Fibroblast of lung (primary cell): ENCODE measurements around the gene ARID5A. TPM values are rescaled to one million over a fixed set of nuclear protein-coding genes. Genes with fewer than 3 reads are reported as not detected.
"Not testable (repeated sequence)": the region's sequence is repeated elsewhere in the genome, so short reads cannot be mapped to it uniquely, and the experiment has no call there.

Experiments used
- DNase-seq, 2 donors: peaks; one replicate each; pipeline versions ENCODE4 v3.0.0 to v3.0.0-alpha.2; 2010; ENCODE audit warnings: low read depth in 2 of 2
- H2AFZ ChIP-seq: 2 replicates; pipeline ENCODE4 v1.5.1; 2012; ENCODE audit warnings: low read length, control low read depth, inconsistent platforms
- H3K27ac ChIP-seq: 2 replicates; pipeline ENCODE4 v1.5.1; 2011; ENCODE audit warnings: low read length, control low read depth; ENCODE audit not compliant: insufficient read depth
- H3K27me3 ChIP-seq: 2 replicates; pipeline ENCODE4 v1.5.1; 2011; ENCODE audit warnings: mild to moderate bottlenecking, low read length; ENCODE audit not compliant: control insufficient read depth, insufficient read depth
- H3K36me3 ChIP-seq: 2 replicates; pipeline ENCODE4 v1.5.1; 2011; ENCODE audit warnings: low read length; ENCODE audit not compliant: control insufficient read depth, insufficient read depth
- H3K4me1 ChIP-seq: 2 replicates; pipeline ENCODE4 v1.5.1; 2011; ENCODE audit warnings: low read length; ENCODE audit not compliant: control insufficient read depth, insufficient read depth; ENCODE audit errors: extremely low read depth
- H3K4me2 ChIP-seq: 2 replicates; pipeline ENCODE4 v1.5.1; 2011; ENCODE audit warnings: low read length, control low read depth; ENCODE audit not compliant: insufficient read depth; ENCODE audit errors: extremely low read depth
- H3K4me3 ChIP-seq, 4 experiments: fragments of 200-600 bp in 1 of 4; sonication (generic) in 1 of 4; replicated peaks in 1 of 4; 2 replicates each; pipeline ENCODE4 v1.5.1; 2011 to 2016; ENCODE audit warnings: low read length in 4 of 4, low read depth in 3 of 4, mild to moderate bottlenecking in 3 of 4, control low read depth in 2 of 4, inconsistent platforms in 1 of 4, mixed read lengths in 1 of 4; ENCODE audit not compliant: insufficient read depth in 1 of 4; ENCODE audit errors: control extremely low read depth in 1 of 4
- H3K79me2 ChIP-seq: 2 replicates; pipeline ENCODE4 v1.5.1; 2012; ENCODE audit warnings: mild to moderate bottlenecking, low read length, inconsistent platforms; ENCODE audit not compliant: control insufficient read depth, insufficient read depth
- H3K9ac ChIP-seq: 2 replicates; pipeline ENCODE4 v1.5.1; 2011; ENCODE audit warnings: mild to moderate bottlenecking, low read length, control low read depth; ENCODE audit not compliant: insufficient read depth
- H3K9me3 ChIP-seq: 2 replicates; pipeline ENCODE4 v1.5.1; 2012; ENCODE audit warnings: low read depth, low read length; ENCODE audit not compliant: control insufficient read depth, insufficient read depth
- H4K20me1 ChIP-seq: 2 replicates; pipeline ENCODE4 v1.5.1; 2011; ENCODE audit warnings: low read length; ENCODE audit not compliant: control insufficient read depth, insufficient read depth; ENCODE audit errors: extremely low read depth
- EZH2 ChIP-seq: IDR thresholded peaks from 2 replicates; pipeline ENCODE4 v1.5.1; 2012; ENCODE audit warnings: low read length, control low read depth, mild to moderate bottlenecking; ENCODE audit errors: missing control alignments
- polyA plus RNA-seq, 2 donors: library from polyadenylated mRNA; depleted of rRNA in 1 of 2; stranded (reverse) in 1 of 2; unstranded in 1 of 2; fragments of >200 nt; gene quantifications; 2 replicates each; pipeline ENCODE4 v1.2.1, GENCODE V29; 2011 to 2012; ENCODE audit warnings: missing spikeins in 1 of 2
- total RNA-seq: library from RNA; depleted of rRNA; stranded (reverse); fragments of >200 nt; gene quantifications from 2 replicates; pipeline ENCODE4 v1.2.1, GENCODE V29; 2014
- TF ChIP-seq, protein P1 (sequence below), 2 donors: IDR thresholded peaks in 1 of 2; conservative IDR thresholded peaks in 1 of 2; 1 replicate in 1 of 2; 2 replicates in 1 of 2; pipeline ENCODE4 v1.5.1; 2011 to 2012; ENCODE audit warnings: low read length in 2 of 2, control low read depth in 1 of 2, inconsistent platforms in 1 of 2, low read depth in 1 of 2, mild to moderate bottlenecking in 1 of 2

The ARID5A gene
- total and polyA plus RNA-seq, 2 donors (not counting 1 experiment from before 2014, with no cell fraction given): 5.2 to 9.7 TPM

DNA sequence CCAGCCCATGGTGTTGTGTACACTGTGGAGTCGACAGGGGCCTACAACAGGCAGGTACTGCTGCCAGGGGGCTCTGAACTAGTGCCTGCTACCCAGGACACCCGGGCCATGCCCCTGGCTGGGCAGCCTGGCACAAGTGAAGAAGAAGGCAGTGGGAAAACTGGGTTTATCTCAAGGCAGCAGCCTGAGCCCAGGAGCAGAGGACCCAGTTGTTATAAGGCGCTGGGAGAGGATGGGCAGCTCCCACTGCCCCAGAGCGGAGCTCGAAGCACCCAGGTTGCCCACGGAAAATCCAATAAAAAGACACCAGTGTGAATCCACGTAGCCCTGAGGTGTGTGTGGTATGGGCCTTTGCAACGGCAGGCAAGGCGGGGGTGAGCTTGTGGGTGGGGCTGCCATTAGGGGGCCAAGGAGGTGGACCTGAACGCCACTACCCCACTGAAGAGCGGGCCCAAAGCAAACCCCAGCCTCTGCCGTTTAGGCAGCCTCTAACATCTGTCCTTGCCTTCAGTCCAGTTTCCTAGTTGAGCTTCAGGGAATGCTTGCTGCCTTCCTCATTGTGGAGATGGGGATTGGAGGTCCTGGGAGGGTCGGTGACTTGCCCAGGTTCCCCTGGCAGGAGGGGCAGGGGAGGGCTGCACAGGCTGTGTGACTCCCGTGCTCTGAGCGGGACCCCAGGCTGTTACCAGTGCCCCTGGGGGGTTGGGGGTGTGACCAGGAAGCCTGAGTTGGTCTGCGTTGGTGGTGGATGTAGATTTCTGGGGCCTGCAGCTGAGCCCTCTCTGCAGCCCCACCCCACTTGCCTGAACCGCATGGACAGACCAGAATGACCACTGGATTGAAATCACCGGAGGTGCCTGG, 16.0 kb downstream of the ARID5A start:
- no peak overlapping the region for H3K9ac ChIP-seq
- peaks cover 2% of the 10 kb centered on the region for H3K4me1 ChIP-seq
- no peak overlapping the region for H3K4me3 ChIP-seq
- no peak overlapping the region for H3K27ac ChIP-seq
- H3K79me2 ChIP-seq: no peaks in the 10 kb centered on the region
- H3K9me3 ChIP-seq: no peaks in the 10 kb centered on the region
- H3K27me3 ChIP-seq: no peaks in the 10 kb centered on the region
- no peak overlapping the region for H3K4me2 ChIP-seq
- no peak overlapping the region for H2AFZ ChIP-seq
- H3K36me3 ChIP-seq: peaks cover 4% of the 10 kb centered on the region
- no peak for DNase-seq
- H4K20me1 ChIP-seq: no peaks in the 10 kb centered on the region
- TF ChIP-seq, protein P1, sequence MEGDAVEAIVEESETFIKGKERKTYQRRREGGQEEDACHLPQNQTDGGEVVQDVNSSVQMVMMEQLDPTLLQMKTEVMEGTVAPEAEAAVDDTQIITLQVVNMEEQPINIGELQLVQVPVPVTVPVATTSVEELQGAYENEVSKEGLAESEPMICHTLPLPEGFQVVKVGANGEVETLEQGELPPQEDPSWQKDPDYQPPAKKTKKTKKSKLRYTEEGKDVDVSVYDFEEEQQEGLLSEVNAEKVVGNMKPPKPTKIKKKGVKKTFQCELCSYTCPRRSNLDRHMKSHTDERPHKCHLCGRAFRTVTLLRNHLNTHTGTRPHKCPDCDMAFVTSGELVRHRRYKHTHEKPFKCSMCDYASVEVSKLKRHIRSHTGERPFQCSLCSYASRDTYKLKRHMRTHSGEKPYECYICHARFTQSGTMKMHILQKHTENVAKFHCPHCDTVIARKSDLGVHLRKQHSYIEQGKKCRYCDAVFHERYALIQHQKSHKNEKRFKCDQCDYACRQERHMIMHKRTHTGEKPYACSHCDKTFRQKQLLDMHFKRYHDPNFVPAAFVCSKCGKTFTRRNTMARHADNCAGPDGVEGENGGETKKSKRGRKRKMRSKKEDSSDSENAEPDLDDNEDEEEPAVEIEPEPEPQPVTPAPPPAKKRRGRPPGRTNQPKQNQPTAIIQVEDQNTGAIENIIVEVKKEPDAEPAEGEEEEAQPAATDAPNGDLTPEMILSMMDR (conservative IDR thresholded peaks at IDR 0.05 in 1 of 2, IDR thresholded peaks at IDR 0.05 in 1 of 2; ENCODE audit: low read depth in 1 of 2, low read length in 2 of 2): no peak
- no peak for TF ChIP-seq EZH2

DNA sequence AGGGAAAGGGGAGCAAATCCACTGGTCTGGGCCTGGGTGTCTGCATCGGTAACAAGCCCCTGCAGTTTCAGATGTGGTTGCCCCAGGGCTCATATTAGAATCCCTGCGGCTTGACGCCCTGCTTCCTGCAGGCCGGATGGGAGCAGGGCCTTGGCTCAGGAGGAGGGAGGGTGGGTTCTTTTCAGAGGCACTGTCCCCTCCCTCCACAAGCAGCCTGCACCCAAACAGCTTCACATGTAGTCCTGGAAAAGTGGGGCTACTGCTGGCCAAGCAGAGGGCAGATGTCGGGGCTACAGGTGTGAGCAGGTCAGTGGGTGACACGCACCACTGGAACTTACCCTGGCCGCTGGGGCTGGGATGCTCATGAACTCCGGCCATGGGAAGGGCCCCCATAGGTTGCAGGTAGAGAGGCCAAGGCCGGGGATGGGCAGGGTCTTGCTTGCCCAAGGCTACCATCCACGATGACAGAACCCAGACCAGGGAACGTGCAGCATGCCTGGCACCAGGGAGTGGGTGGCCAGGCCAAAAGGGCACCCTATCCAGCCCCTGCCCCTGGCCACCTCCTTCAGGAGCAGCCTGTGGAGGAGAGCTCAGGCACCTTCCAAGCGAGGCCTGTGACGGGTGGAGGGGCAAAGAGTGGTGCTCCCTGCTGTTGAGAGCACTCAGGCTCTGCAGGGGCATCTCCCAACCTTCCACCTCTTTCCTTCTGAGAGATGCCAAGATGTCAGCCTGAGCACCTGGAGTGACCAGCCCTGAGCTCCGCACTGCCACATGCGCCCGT, 16.8 kb downstream of the ARID5A start:
- no peaks in the 10 kb centered on the region for H3K9me3 ChIP-seq
- TF ChIP-seq EZH2: no peak
- TF ChIP-seq, protein P1 (conservative IDR thresholded peaks at IDR 0.05 in 1 of 2, IDR thresholded peaks at IDR 0.05 in 1 of 2; ENCODE audit: low read depth in 1 of 2, low read length in 2 of 2): no peak
- H3K9ac ChIP-seq: no peak overlapping the region
- peaks cover 4% of the 10 kb centered on the region for H3K36me3 ChIP-seq
- H3K4me2 ChIP-seq: no peak overlapping the region
- DNase-seq: no peak
- no peaks in the 10 kb centered on the region for H3K79me2 ChIP-seq
- no peak overlapping the region for H3K27ac ChIP-seq
- H2AFZ ChIP-seq: no peak overlapping the region
- no peaks in the 10 kb centered on the region for H3K27me3 ChIP-seq
- H4K20me1 ChIP-seq: no peaks in the 10 kb centered on the region
- H3K4me1 ChIP-seq: peaks cover 2% of the 10 kb centered on the region
- H3K4me3 ChIP-seq: no peak overlapping the region

DNA sequence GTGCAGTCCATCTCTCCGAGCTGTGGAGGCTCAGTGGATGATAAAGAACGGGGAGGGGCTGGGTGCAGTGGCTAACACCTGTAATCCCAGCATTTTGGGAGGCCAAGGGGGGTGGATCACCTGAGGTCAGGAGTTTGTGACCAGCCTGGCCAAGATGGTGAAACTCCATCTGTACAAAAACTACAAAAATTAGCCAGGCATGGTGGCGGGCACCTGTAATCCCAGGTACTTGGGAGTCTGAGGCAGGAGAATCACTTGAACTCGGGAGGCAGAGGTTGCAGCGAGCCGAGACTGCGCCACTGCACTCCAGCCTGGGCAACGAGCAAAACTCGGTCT, 17.4 kb downstream of the ARID5A start:
- H2AFZ ChIP-seq, H3K27me3 ChIP-seq, H3K36me3 ChIP-seq, H3K79me2 ChIP-seq, H3K9ac ChIP-seq, DNase-seq, H3K4me3 ChIP-seq, H3K9me3 ChIP-seq, H3K4me2 ChIP-seq, H3K27ac ChIP-seq, H3K4me1 ChIP-seq, H4K20me1 ChIP-seq: not testable (repeated sequence)
